Astrocyte (in vitro differentiated cells and primary cell): ENCODE data around the gene GPHN. TPM values are rescaled to one million over a fixed set of nuclear protein-coding genes. Genes with fewer than 3 reads are reported as not detected.

Experiments
- DNase-seq: peaks from one replicate; pipeline ENCODE4 v3.0.0-alpha.2; 2010; ENCODE audit warnings: low read depth
- FAIRE-seq: peaks from 2 replicates; lab custom pipeline; 2011; peaks lifted over from hg19 to GRCh38; lab: Jason Lieb, UNC
- H2AFZ ChIP-seq: 2 replicates; pipeline ENCODE4 v1.6.0; 2012; ENCODE audit warnings: low read depth, low read length, inconsistent platforms
- H3K27ac ChIP-seq: 2 replicates; pipeline ENCODE4 v1.5.1; 2011; ENCODE audit warnings: low read depth, low read length, inconsistent platforms
- H3K27me3 ChIP-seq: 2 replicates; pipeline ENCODE4 v1.6.0; 2011; ENCODE audit warnings: low read length, inconsistent platforms; ENCODE audit not compliant: insufficient read depth
- H3K36me3 ChIP-seq: 2 replicates; pipeline ENCODE4 v1.5.1; 2011; ENCODE audit warnings: low read length, inconsistent platforms; ENCODE audit not compliant: insufficient read depth
- H3K4me1 ChIP-seq: 2 replicates; pipeline ENCODE4 v1.5.1; 2011; ENCODE audit warnings: low read length, inconsistent platforms; ENCODE audit not compliant: insufficient read depth
- H3K4me2 ChIP-seq: 2 replicates; pipeline ENCODE4 v1.6.0; 2012; ENCODE audit warnings: low read length, inconsistent platforms
- H3K4me3 ChIP-seq: 2 replicates; pipeline ENCODE4 v1.5.1; 2011; ENCODE audit warnings: low read depth, mild to moderate bottlenecking, low read length, inconsistent platforms; ENCODE audit not compliant: insufficient read depth
- H3K79me2 ChIP-seq: 2 replicates; pipeline ENCODE4 v1.6.0; 2012; ENCODE audit warnings: mild to moderate bottlenecking, low read length, inconsistent platforms; ENCODE audit not compliant: insufficient read depth
- H3K9ac ChIP-seq: 2 replicates; pipeline ENCODE4 v1.6.0; 2012; ENCODE audit warnings: mild to moderate bottlenecking, low read length, inconsistent platforms
- H3K9me3 ChIP-seq: 2 replicates; pipeline ENCODE4 v1.5.1; 2012; ENCODE audit warnings: low read depth, mild to moderate bottlenecking, low read length, inconsistent platforms; ENCODE audit not compliant: insufficient read depth
- H4K20me1 ChIP-seq: 2 replicates; pipeline ENCODE4 v1.6.0; 2012; ENCODE audit warnings: low read length, inconsistent platforms; ENCODE audit not compliant: insufficient read depth
- H3K27ac Mint-ChIP-seq: one replicate; pipeline ENCODE4 v1.8.0; 2021; ENCODE audit warnings: mild to moderate bottlenecking, mixed read lengths; ENCODE audit not compliant: unreplicated experiment
- H3K27me3 Mint-ChIP-seq: one replicate; pipeline ENCODE4 v1.8.0; 2021; ENCODE audit warnings: low read depth, mixed read lengths; ENCODE audit not compliant: unreplicated experiment
- H3K36me3 Mint-ChIP-seq: one replicate; pipeline ENCODE4 v1.8.0; 2021; ENCODE audit warnings: low read depth, mixed read lengths; ENCODE audit not compliant: unreplicated experiment
- H3K4me1 Mint-ChIP-seq: one replicate; pipeline ENCODE4 v1.8.0; 2021; ENCODE audit warnings: low read depth, mixed read lengths; ENCODE audit not compliant: unreplicated experiment
- H3K4me3 Mint-ChIP-seq: one replicate; pipeline ENCODE4 v1.8.0; 2021; ENCODE audit warnings: mild to moderate bottlenecking, moderate library complexity, mixed read lengths; ENCODE audit not compliant: unreplicated experiment
- H3K9me3 Mint-ChIP-seq: one replicate; pipeline ENCODE4 v1.8.0; 2021; ENCODE audit warnings: mild to moderate bottlenecking, mixed read lengths; ENCODE audit not compliant: unreplicated experiment
- CTCF ChIP-seq: IDR thresholded peaks from 2 replicates; pipeline ENCODE4 v1.5.1; 2011; ENCODE audit warnings: low read depth, mild to moderate bottlenecking, inconsistent platforms, low read length, moderate library complexity; ENCODE audit not compliant: insufficient read depth
- EZH2 ChIP-seq: IDR thresholded peaks from 2 replicates; pipeline ENCODE4 v1.6.1; 2012; ENCODE audit warnings: mild to moderate bottlenecking, low read length, inconsistent platforms; ENCODE audit not compliant: insufficient read depth
- total RNA-seq: library from RNA; stranded (reverse); gene quantifications from 2 replicates; pipeline ENCODE4 v1.2.1, GENCODE V29; 2021

Gene GPHN
- total RNA-seq, 1 donor from 2014 or later = 6.9 TPM

- H3K4me3 ChIP-seq = no peak overlapping the region
- Mint-ChIP-seq H3K27me3 (no peaks in the 10 kb centered on the region), H3K4me3 (no peak overlapping the region), H3K9me3 (no peaks in the 10 kb centered on the region), H3K36me3 (no peaks in the 10 kb centered on the region), H3K27ac (no peak overlapping the region), H3K4me1 (peaks cover 15% of the 10 kb centered on the region)
- no peaks in the 10 kb centered on the region for H3K27me3 ChIP-seq
- no peaks in the 10 kb centered on the region for H3K4me1 ChIP-seq
- no peaks in the 10 kb centered on the region for H3K36me3 ChIP-seq
- FAIRE-seq (no peak), DNase-seq (no peak)
- H3K79me2 ChIP-seq = no peaks in the 10 kb centered on the region
- H3K4me2 ChIP-seq = no peak overlapping the region
- no peaks in the 10 kb centered on the region for H3K9me3 ChIP-seq
- no peaks in the 10 kb centered on the region for H4K20me1 ChIP-seq
- TF ChIP-seq EZH2 (no peak), CTCF (no peak)
- H3K27ac ChIP-seq = no peak overlapping the region
- H3K9ac ChIP-seq = no peak overlapping the region
- no peak overlapping the region for H2AFZ ChIP-seq
These were observed 141.6 kb downstream of the GPHN start for GRCh38 chr14:66649498-66649897.

GRCh38 chr14:66650491-66650911 lies 142.6 kb downstream of the GPHN start:
- H3K9ac ChIP-seq = no peak overlapping the region
- no peak overlapping the region for H3K4me3 ChIP-seq
- no peaks in the 10 kb centered on the region for H3K9me3 ChIP-seq
- Mint-ChIP-seq H3K36me3 (no peaks in the 10 kb centered on the region), H3K9me3 (no peaks in the 10 kb centered on the region), H3K4me1 (peaks cover 15% of the 10 kb centered on the region), H3K4me3 (no peak overlapping the region), H3K27ac (no peak overlapping the region), H3K27me3 (no peaks in the 10 kb centered on the region)
- H3K27me3 ChIP-seq = no peaks in the 10 kb centered on the region
- FAIRE-seq (no peak), DNase-seq (no peak)
- no peaks in the 10 kb centered on the region for H3K36me3 ChIP-seq
- TF ChIP-seq EZH2 = no peak
- no peak for TF ChIP-seq CTCF
- H4K20me1 ChIP-seq = no peaks in the 10 kb centered on the region
- no peaks in the 10 kb centered on the region for H3K4me1 ChIP-seq
- no peak overlapping the region for H3K27ac ChIP-seq
- no peak overlapping the region for H2AFZ ChIP-seq
- H3K4me2 ChIP-seq = no peak overlapping the region
- no peaks in the 10 kb centered on the region for H3K79me2 ChIP-seq

GRCh38 chr14:66651536-66652220 lies 143.7 kb downstream of the GPHN start:
- FAIRE-seq (no peak), DNase-seq (no peak)
- H3K9me3 Mint-ChIP-seq = peaks cover 7% of the 10 kb centered on the region
- Histone ChIP-seq H2AFZ (no peak overlapping the region), H3K27ac (no peak overlapping the region), H3K79me2 (no peaks in the 10 kb centered on the region), H3K9me3 (no peaks in the 10 kb centered on the region), H3K4me1 (no peaks in the 10 kb centered on the region), H3K4me3 (no peak overlapping the region), H4K20me1 (no peaks in the 10 kb centered on the region), H3K4me2 (no peak overlapping the region), H3K9ac (no peak overlapping the region), H3K36me3 (no peaks in the 10 kb centered on the region), H3K27me3 (no peaks in the 10 kb centered on the region)
- H3K27me3 Mint-ChIP-seq = no peaks in the 10 kb centered on the region
- H3K27ac Mint-ChIP-seq = no peak overlapping the region
- H3K4me3 Mint-ChIP-seq = no peak overlapping the region
- peaks cover 2% of the 10 kb centered on the region for H3K36me3 Mint-ChIP-seq
- TF ChIP-seq EZH2 (no peak), CTCF (no peak)
- peaks cover 13% of the 10 kb centered on the region for H3K4me1 Mint-ChIP-seq
